ENCODE data around the gene MICAL1.

The MICAL1 gene

DNA sequence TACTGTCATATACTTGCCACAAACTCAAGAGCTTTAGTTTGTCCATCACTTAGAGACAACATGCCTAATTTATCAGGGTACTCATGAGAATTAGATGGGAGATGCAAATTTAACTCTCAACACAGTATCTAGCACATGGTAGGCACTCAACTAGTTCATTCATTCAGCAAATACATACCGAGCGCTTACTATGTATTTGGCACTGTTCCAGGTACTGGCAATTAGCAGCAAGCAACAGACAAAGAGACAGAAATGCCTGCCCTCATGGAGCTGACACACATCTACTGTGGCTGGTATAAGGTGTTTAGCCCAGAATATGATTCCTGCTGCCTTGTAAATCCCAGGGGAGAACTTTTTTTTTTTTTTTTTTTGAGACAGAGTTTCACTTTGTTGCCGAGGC is 4.8 kb downstream of the MICAL1 start:
- no peak overlapping the region for H2AK5ac ChIP-seq (ENCODE audit: low read length)
- no peak overlapping the region for H2BK12ac ChIP-seq (ENCODE audit: low read length)
- DNase-seq, result no peak
- H3K27me3 ChIP-seq (ENCODE audit: insufficient read depth, low read length), result no peaks in the 10 kb centered on the region
- no peak overlapping the region for H3K23ac ChIP-seq (ENCODE audit: low read length)
- no peak overlapping the region for H3K4me2 ChIP-seq (ENCODE audit: low read length)
- no peak overlapping the region for H3K4ac ChIP-seq (ENCODE audit: low read depth, low read length)
- H3K79me1 ChIP-seq (ENCODE audit: low read length), result peaks cover 7% of the 10 kb centered on the region
- H3K9ac ChIP-seq (ENCODE audit: low read length), result no peak overlapping the region
- no peak overlapping the region for H3K27ac ChIP-seq (ENCODE audit: low read depth, low read length)
- no peak overlapping the region for H3K14ac ChIP-seq (ENCODE audit: low read length)
- H2AFZ ChIP-seq (ENCODE audit: insufficient read depth, low read length, poor library complexity), result no peak overlapping the region
- H3K9me3 ChIP-seq (ENCODE audit: insufficient read depth, low read depth, low read length), result no peaks in the 10 kb centered on the region
- H3K4me3 ChIP-seq (ENCODE audit: low read depth, low read length), result no peak overlapping the region
- WGBS (ENCODE audit: extremely low coverage, insufficient coverage, insufficient read length), result no CpG with 5 or more reads among the region's 3 CpGs
- no peak overlapping the region for H4K8ac ChIP-seq (ENCODE audit: low read depth, low read length)
- no peak overlapping the region for H3K18ac ChIP-seq (ENCODE audit: low read length)
- peaks cover 0 to 3% of the 10 kb centered on the region in 2 experiments for H3K4me1 ChIP-seq (ENCODE audit: control insufficient read depth in 1 of 2, insufficient read depth in 2 of 2, low read length in 2 of 2)
- H2BK120ac ChIP-seq (ENCODE audit: insufficient read depth, low read length, poor library complexity), result no peak overlapping the region
- no peak overlapping the region for H4K91ac ChIP-seq (ENCODE audit: low read depth, low read length)
- peaks cover 4% of the 10 kb centered on the region for H3K79me2 ChIP-seq (ENCODE audit: control insufficient read depth, insufficient read depth, low read length, poor library complexity)
- H3K36me3 ChIP-seq (ENCODE audit: control insufficient read depth in 1 of 2, insufficient read depth in 2 of 2, low read length in 2 of 2), result peaks cover 46 to 56% of the 10 kb centered on the region in 2 experiments
- H2BK5ac ChIP-seq (ENCODE audit: low read depth, low read length, poor library complexity), result no peak overlapping the region
- no peak overlapping the region for H4K12ac ChIP-seq (ENCODE audit: low read depth, low read length)

DNA sequence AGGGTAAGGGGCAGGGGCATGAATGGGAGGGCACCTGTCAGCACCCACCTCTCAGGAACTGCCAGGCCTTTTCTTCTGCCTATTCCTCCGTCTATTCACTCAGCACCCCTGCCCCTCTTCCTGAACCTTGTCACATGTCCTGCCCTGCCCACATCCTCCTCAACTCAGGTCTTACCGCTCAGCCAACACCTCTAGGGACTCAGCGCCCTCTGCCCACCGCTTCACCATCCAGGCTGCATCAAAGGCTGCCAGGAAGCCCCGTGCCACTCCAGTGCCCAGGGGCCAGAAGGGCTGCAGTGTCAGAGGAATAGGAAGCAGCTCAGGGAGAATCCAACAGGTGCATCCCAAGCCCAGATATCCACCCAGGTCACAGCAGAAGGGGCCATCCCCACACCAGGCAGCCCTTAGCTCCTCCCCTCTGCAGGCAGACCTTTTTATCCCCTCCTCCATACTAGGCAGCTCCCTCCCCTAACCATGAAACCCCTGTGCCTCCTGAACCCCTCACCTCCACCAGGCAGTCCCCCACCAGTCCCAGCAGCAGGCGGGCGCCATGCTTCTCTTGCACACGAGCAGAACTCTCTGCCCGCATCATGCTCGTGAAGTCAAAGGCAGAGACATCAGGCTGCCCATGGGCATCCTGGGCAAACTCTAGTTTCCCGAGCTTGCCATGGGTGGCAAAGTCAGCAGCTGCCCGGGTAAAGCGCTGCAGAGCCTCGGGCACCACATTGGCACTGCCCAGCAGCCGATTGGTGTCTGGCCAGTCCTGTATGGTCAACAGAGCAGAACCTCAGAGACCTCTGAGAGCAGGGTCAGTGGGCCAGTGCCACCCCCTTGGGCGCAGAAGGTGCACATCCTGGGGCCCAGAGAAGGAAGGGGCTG is 5.5 kb downstream of the MICAL1 start:
- H3K18ac ChIP-seq (ENCODE audit: low read length), result no peak overlapping the region
- peaks cover 0 to 3% of the 10 kb centered on the region in 2 experiments for H3K4me1 ChIP-seq (ENCODE audit: control insufficient read depth in 1 of 2, insufficient read depth in 2 of 2, low read length in 2 of 2)
- no peak overlapping the region for H3K14ac ChIP-seq (ENCODE audit: low read length)
- no peak overlapping the region for H3K4me2 ChIP-seq (ENCODE audit: low read length)
- H2AFZ ChIP-seq (ENCODE audit: insufficient read depth, low read length, poor library complexity), result no peak overlapping the region
- no peaks in the 10 kb centered on the region for H3K79me2 ChIP-seq (ENCODE audit: control insufficient read depth, insufficient read depth, low read length, poor library complexity)
- no peak overlapping the region for H2BK5ac ChIP-seq (ENCODE audit: low read depth, low read length, poor library complexity)
- no peak for DNase-seq
- H3K4me3 ChIP-seq (ENCODE audit: low read depth, low read length), result no peak overlapping the region
- H3K4ac ChIP-seq (ENCODE audit: low read depth, low read length), result no peak overlapping the region
- H3K27me3 ChIP-seq (ENCODE audit: insufficient read depth, low read length), result no peaks in the 10 kb centered on the region
- H3K27ac ChIP-seq (ENCODE audit: low read depth, low read length), result no peak overlapping the region
- WGBS (ENCODE audit: extremely low coverage, insufficient coverage, insufficient read length), result no CpG with 5 or more reads among the region's 16 CpGs
- no peak overlapping the region for H4K8ac ChIP-seq (ENCODE audit: low read depth, low read length)
- no peaks in the 10 kb centered on the region for H3K9me3 ChIP-seq (ENCODE audit: insufficient read depth, low read depth, low read length)
- H4K91ac ChIP-seq (ENCODE audit: low read depth, low read length), result no peak overlapping the region
- no peak overlapping the region for H3K9ac ChIP-seq (ENCODE audit: low read length)
- H4K12ac ChIP-seq (ENCODE audit: low read depth, low read length), result no peak overlapping the region
- H3K36me3 ChIP-seq (ENCODE audit: control insufficient read depth in 1 of 2, insufficient read depth in 2 of 2, low read length in 2 of 2), result peaks cover 54 to 63% of the 10 kb centered on the region in 2 experiments
- H2BK12ac ChIP-seq (ENCODE audit: low read length), result no peak overlapping the region
- H3K79me1 ChIP-seq (ENCODE audit: low read length), result peaks cover 2% of the 10 kb centered on the region
- H2BK120ac ChIP-seq (ENCODE audit: insufficient read depth, low read length, poor library complexity), result no peak overlapping the region
- H2AK5ac ChIP-seq (ENCODE audit: low read length), result no peak overlapping the region
- no peak overlapping the region for H3K23ac ChIP-seq (ENCODE audit: low read length)

DNA sequence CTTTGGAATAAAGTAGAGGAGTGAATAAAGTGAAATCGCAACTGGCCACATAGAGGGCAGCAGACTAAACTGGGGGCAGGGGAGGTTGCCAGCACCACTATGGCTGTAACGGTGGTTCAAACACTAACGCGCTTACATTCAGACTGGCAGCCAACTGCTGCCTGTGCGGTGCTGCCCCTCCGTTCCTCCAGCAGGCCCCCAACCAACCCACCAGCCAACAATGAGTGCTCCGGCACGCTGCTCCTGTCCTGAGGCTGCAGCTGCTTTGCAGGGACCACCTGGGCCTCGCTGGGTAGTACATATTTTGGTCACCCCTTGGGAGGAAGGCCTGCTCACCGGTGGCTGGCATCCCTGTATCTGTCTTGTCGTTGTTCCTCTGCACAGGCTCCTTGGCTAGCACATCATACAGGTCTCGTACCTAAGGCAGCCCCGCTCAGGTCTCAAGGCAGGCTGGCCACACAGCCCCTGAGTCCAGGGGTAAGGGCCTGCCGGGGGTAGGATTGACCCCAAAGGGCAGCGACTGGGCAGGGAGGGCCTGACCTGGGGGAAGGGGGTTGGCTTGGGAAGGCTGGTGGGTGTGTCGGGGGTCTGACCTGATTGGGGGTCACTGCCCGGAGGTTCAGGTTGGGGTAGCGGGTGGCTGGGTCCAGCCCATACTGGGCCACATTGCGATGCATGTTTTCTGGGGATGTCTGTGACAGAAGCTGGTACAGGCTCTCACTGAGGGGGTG is 6.3 kb downstream of the MICAL1 start:
- Histone ChIP-seq H4K8ac (ENCODE audit: low read depth, low read length) (no peak overlapping the region), H3K27ac (ENCODE audit: low read depth, low read length) (no peak overlapping the region), H3K4ac (ENCODE audit: low read depth, low read length) (no peak overlapping the region), H2AK5ac (ENCODE audit: low read length) (no peak overlapping the region), H3K27me3 (ENCODE audit: insufficient read depth, low read length) (no peaks in the 10 kb centered on the region), H3K4me3 (ENCODE audit: low read depth, low read length) (no peak overlapping the region), H2AFZ (ENCODE audit: insufficient read depth, low read length, poor library complexity) (no peak overlapping the region), H3K9me3 (ENCODE audit: insufficient read depth, low read depth, low read length) (no peaks in the 10 kb centered on the region), H3K4me1 (ENCODE audit: control insufficient read depth in 1 of 2, insufficient read depth in 2 of 2, low read length in 2 of 2) (no peaks in the 10 kb centered on the region), H3K4me2 (ENCODE audit: low read length) (no peak overlapping the region), H3K14ac (ENCODE audit: low read length) (no peak overlapping the region), H3K79me2 (ENCODE audit: control insufficient read depth, insufficient read depth, low read length, poor library complexity) (no peaks in the 10 kb centered on the region), H3K23ac (ENCODE audit: low read length) (no peak overlapping the region), H3K79me1 (ENCODE audit: low read length) (no peaks in the 10 kb centered on the region), H2BK120ac (ENCODE audit: insufficient read depth, low read length, poor library complexity) (no peak overlapping the region), H4K12ac (ENCODE audit: low read depth, low read length) (no peak overlapping the region), H3K36me3 (ENCODE audit: control insufficient read depth in 1 of 2, insufficient read depth in 2 of 2, low read length in 2 of 2) (peaks cover 62 to 71% of the 10 kb centered on the region in 2 experiments), H3K9ac (ENCODE audit: low read length) (no peak overlapping the region), H2BK12ac (ENCODE audit: low read length) (no peak overlapping the region), H4K91ac (ENCODE audit: low read depth, low read length) (no peak overlapping the region), H2BK5ac (ENCODE audit: low read depth, low read length, poor library complexity) (no peak overlapping the region), H3K18ac (ENCODE audit: low read length) (no peak overlapping the region)
- WGBS (ENCODE audit: extremely low coverage, insufficient coverage, insufficient read length), result no CpG with 5 or more reads among the region's 19 CpGs
- DNase-seq, result no peak

DNA sequence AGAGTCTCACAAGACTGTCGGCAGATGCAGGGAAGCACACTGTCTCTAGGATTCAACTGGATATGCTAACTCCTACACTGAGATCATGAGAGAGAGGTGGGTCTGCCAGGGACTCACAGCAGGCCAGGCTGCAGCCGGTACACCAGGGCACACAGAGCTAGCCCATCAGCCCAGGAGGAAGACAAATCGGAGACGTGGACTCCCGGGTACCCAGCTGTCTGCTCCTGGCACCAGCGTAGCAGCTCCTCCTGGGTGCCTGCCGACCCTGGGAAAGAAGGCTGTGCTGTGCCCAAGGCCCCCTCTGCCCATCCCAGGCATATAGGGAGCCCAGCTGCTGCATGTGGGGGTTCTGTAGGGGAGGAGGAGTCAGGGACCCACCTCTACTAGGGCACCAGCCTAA is 7.0 kb downstream of the MICAL1 start:
- Histone ChIP-seq H2BK120ac (ENCODE audit: insufficient read depth, low read length, poor library complexity) (no peak overlapping the region), H4K91ac (ENCODE audit: low read depth, low read length) (no peak overlapping the region)

More for the DNA sequence above, 7.0 kb downstream of the MICAL1 start:
- H2BK12ac ChIP-seq (ENCODE audit: low read length), result no peak overlapping the region
- no peak overlapping the region for H3K4me3 ChIP-seq (ENCODE audit: low read depth, low read length)
- no peaks in the 10 kb centered on the region for H3K9me3 ChIP-seq (ENCODE audit: insufficient read depth, low read depth, low read length)
- H3K4me1 ChIP-seq (ENCODE audit: control insufficient read depth in 1 of 2, insufficient read depth in 2 of 2, low read length in 2 of 2), result no peaks in the 10 kb centered on the region
- H3K14ac ChIP-seq (ENCODE audit: low read length), result no peak overlapping the region
- H3K27ac ChIP-seq (ENCODE audit: low read depth, low read length), result no peak overlapping the region
- H4K8ac ChIP-seq (ENCODE audit: low read depth, low read length), result no peak overlapping the region
- no peak overlapping the region for H4K12ac ChIP-seq (ENCODE audit: low read depth, low read length)
- WGBS (ENCODE audit: extremely low coverage, insufficient coverage, insufficient read length), result no CpG with 5 or more reads among the region's 7 CpGs
- H2AFZ ChIP-seq (ENCODE audit: insufficient read depth, low read length, poor library complexity), result no peak overlapping the region
- no peak overlapping the region for H3K4ac ChIP-seq (ENCODE audit: low read depth, low read length)
- H3K79me2 ChIP-seq (ENCODE audit: control insufficient read depth, insufficient read depth, low read length, poor library complexity), result no peaks in the 10 kb centered on the region
- H2BK5ac ChIP-seq (ENCODE audit: low read depth, low read length, poor library complexity), result no peak overlapping the region
- H3K9ac ChIP-seq (ENCODE audit: low read length), result no peak overlapping the region
- peaks cover 63 to 75% of the 10 kb centered on the region in 2 experiments for H3K36me3 ChIP-seq (ENCODE audit: control insufficient read depth in 1 of 2, insufficient read depth in 2 of 2, low read length in 2 of 2)
- no peaks in the 10 kb centered on the region for H3K27me3 ChIP-seq (ENCODE audit: insufficient read depth, low read length)
- no peak overlapping the region for H3K18ac ChIP-seq (ENCODE audit: low read length)
- no peaks in the 10 kb centered on the region for H3K79me1 ChIP-seq (ENCODE audit: low read length)
- H3K23ac ChIP-seq (ENCODE audit: low read length), result no peak overlapping the region
- H3K4me2 ChIP-seq (ENCODE audit: low read length), result no peak overlapping the region
- H2AK5ac ChIP-seq (ENCODE audit: low read length), result no peak overlapping the region
- no peak for DNase-seq

All from trophoblast cell (in vitro differentiated cells and primary cell).